HL-60/S4 treated with phorbol 12-myristate 13-acetate at 8.2 ng/mL for 4 days and 3 days (cell line): ENCODE measurements around the gene TRDMT1.
"Not testable (repeated sequence)": the region's sequence is repeated elsewhere in the genome, so short reads cannot be mapped to it uniquely, and the experiment has no call there.

Source experiments
- in situ Hi-C: fragments of 300-500 bp; cut with MboI; formaldehyde crosslinking; loops from 2 replicates; pipeline ENCODE4 v1.15.0; 2022; ENCODE audit warnings: low sequenced_read_pairs

Gene TRDMT1

GRCh38 chr10:17141504-17142229 lies 59.8 kb downstream of the TRDMT1 start:
- in situ Hi-C loops: no loop called here

GRCh38 chr10:17140386-17140761 lies 61.1 kb downstream of the TRDMT1 start:
- in situ Hi-C loops: no loop called here

GRCh38 chr10:17138460-17139042 lies 62.9 kb downstream of the TRDMT1 start:
- in situ Hi-C loops: no loop called here

GRCh38 chr10:17134737-17135260 lies 66.7 kb downstream of the TRDMT1 start:
- in situ Hi-C loops: no loop called here

GRCh38 chr10:17134282-17134681 lies 67.2 kb downstream of the TRDMT1 start:
- in situ Hi-C loops: no loop called here

GRCh38 chr10:17129741-17130140 lies 71.7 kb downstream of the TRDMT1 start, which contains the start of gene CUBN:
CUBN (minus strand) TSS chr10:17129811; CDS start chr10:17129765, 46 bp downstream.
- in situ Hi-C loops: no loop called here

GRCh38 chr10:17128261-17128660 lies 73.2 kb downstream of the TRDMT1 start:
- in situ Hi-C loops: no loop called here

GRCh38 chr10:17126327-17126726 lies 75.1 kb downstream of the TRDMT1 start:
- in situ Hi-C loops: no loop called here

GRCh38 chr10:17125206-17125893 lies 76.1 kb downstream of the TRDMT1 start:
- in situ Hi-C loops: no loop called here

GRCh38 chr10:17123961-17124360 lies 77.5 kb downstream of the TRDMT1 start:
- in situ Hi-C loops: no loop called here

GRCh38 chr10:17122726-17123661 lies 78.5 kb downstream of the TRDMT1 start:
- in situ Hi-C loops: no loop called here

GRCh38 chr10:17122052-17122451 lies 79.4 kb downstream of the TRDMT1 start:
- in situ Hi-C loops: no loop called here

GRCh38 chr10:17120694-17121093 lies 80.8 kb downstream of the TRDMT1 start:
- in situ Hi-C loops: no loop called here

GRCh38 chr10:17119845-17120244 lies 81.6 kb downstream of the TRDMT1 start:
- in situ Hi-C loops: no loop called here

- in situ Hi-C loops: no loop called here
These were observed 85.3 kb downstream of the TRDMT1 start for GRCh38 chr10:17116193-17116592.

- in situ Hi-C loops: no loop called here
These were observed 85.8 kb downstream of the TRDMT1 start for GRCh38 chr10:17115683-17116082.

- in situ Hi-C loops: not testable (repeated sequence)
These were observed 86.5 kb downstream of the TRDMT1 start for GRCh38 chr10:17114878-17115444.

GRCh38 chr10:17113889-17114540 lies 87.5 kb downstream of the TRDMT1 start:
- in situ Hi-C loops: no loop called here

GRCh38 chr10:17113346-17113745 lies 88.1 kb downstream of the TRDMT1 start:
- in situ Hi-C loops: no loop called here

GRCh38 chr10:17112566-17112965 lies 88.9 kb downstream of the TRDMT1 start:
- in situ Hi-C loops: no loop called here
